Measurements from ENCODE around the gene RPL7A.
"Not testable (repeated sequence)": the region's sequence is repeated elsewhere in the genome, so short reads cannot be mapped to it uniquely, and the experiment has no call there.

Gene RPL7A

DNA sequence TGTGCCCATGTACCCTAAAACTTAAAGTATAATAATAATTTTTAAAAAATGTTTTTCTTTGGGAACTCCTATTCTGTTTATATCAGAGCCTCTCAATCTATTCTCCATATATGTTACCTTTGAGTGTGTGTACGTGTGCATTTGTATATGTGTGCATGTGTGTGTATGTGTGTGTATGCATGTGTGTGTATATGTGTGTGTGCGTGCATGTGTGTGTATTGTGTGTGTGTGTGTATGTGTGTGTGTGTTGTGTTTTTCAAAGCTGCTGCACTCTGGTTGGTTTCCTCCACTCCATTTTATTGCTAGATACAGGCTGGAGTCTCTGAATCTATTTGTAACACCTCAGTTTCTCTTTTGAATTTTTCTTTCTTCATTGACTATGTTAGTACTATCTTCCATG is 32.0 kb upstream of the RPL7A start:
- Histone ChIP-seq H3K9me3 (ENCODE audit: control insufficient read depth, low read depth, low read length) (no peaks in the 10 kb centered on the region), H3K36me3 (ENCODE audit: control insufficient read depth, low read depth, low read length) (no peaks in the 10 kb centered on the region), H3K4me3 (ENCODE audit: low read length) (no peak overlapping the region), H3K27me3 (ENCODE audit: control insufficient read depth, insufficient read depth, low read length) (no peaks in the 10 kb centered on the region), H3K4me1 (ENCODE audit: control insufficient read depth, low read depth, low read length) (no peaks in the 10 kb centered on the region), H3K9ac (ENCODE audit: low read length) (no peak overlapping the region), H3K27ac (ENCODE audit: low read length) (no peak overlapping the region)

DNA sequence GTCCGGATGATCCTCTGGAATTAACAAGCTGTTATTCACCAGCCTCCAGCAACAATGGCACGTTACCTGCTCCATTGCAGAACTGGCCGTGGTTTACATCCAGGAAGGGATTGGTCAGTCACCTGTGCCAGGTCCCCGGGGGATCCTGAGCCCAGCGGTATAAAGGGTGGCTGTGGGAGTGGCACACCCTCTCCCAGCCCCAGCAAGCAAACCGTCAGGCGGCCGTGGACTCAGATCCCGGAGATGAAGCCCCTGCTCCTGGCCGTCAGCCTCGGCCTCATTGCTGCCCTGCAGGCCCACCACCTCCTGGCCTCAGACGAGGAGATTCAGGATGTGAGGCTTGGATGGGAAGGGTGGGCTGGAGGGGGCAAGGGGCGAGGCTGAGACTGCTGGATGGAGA is 30.5 kb upstream of the RPL7A start:
- H3K4me3 ChIP-seq (ENCODE audit: low read length); H3K27me3 ChIP-seq (ENCODE audit: control insufficient read depth, insufficient read depth, low read length): not testable (repeated sequence)

DNA sequence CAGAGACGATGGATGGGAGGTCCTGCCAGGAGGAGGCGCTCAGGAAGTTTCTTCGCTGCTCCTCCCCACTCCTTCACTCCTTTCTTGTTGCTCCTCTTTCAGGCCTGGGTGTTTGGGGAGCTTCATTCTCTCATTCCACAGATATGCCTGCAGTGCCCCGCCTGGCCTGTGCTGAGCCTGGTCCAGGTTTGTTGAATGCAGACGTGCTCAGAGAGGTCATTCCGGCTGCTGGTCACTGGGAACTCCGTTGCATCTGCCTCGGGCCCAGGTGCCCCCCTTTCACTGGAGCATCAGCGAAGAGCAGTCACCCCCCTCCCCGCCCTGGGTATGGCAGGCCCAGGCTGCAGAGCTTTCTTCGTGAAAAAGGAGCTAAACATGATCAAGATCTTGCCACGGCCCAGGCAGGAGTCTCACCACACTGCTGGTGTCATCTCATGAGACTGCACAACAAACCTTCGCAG is 27.6 kb upstream of the RPL7A start:
- H3K4me3 ChIP-seq (ENCODE audit: low read length) = no peak overlapping the region
- no peak overlapping the region for H3K9ac ChIP-seq (ENCODE audit: low read length)
- H3K36me3 ChIP-seq (ENCODE audit: control insufficient read depth, low read depth, low read length) = no peaks in the 10 kb centered on the region
- H3K9me3 ChIP-seq (ENCODE audit: control insufficient read depth, low read depth, low read length) = peaks cover 10% of the 10 kb centered on the region
- H3K27ac ChIP-seq (ENCODE audit: low read length) = no peak overlapping the region
- no peaks in the 10 kb centered on the region for H3K4me1 ChIP-seq (ENCODE audit: control insufficient read depth, low read depth, low read length)
- H3K27me3 ChIP-seq (ENCODE audit: control insufficient read depth, insufficient read depth, low read length) = no peaks in the 10 kb centered on the region

More for the DNA sequence above, 30.5 kb upstream of the RPL7A start:
- H3K36me3 ChIP-seq (ENCODE audit: control insufficient read depth, low read depth, low read length); H3K27ac ChIP-seq (ENCODE audit: low read length); H3K9ac ChIP-seq (ENCODE audit: low read length); H3K9me3 ChIP-seq (ENCODE audit: control insufficient read depth, low read depth, low read length); H3K4me1 ChIP-seq (ENCODE audit: control insufficient read depth, low read depth, low read length): not testable (repeated sequence)

DNA sequence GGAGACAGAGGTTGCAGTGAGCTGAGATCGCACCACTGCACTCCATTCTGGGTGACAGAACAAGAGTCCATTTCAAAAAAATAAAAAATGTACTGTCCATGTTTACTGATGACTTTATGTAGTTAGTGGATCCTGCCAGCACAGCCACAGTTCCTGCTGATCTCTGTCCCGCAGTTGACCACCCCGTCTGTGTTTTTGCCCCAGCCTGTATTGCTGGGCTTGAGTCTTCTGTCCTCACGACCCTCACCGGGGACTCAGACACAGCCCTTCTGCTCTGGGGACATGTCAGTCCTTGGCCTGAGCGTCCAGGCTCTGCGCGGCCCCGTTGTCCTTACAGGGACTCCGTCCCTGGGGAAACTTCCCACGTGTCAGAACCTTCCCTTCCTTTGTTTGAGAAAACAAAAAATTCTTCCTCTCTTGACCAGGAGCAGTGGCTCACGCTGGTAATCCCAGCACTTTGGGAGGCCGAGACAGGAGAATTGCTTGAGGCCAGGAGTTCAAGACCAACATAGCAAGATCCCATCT is 26.5 kb upstream of the RPL7A start:
- Histone ChIP-seq H3K9me3 (ENCODE audit: control insufficient read depth, low read depth, low read length) (peaks cover 10% of the 10 kb centered on the region), H3K27me3 (ENCODE audit: control insufficient read depth, insufficient read depth, low read length) (no peaks in the 10 kb centered on the region), H3K4me1 (ENCODE audit: control insufficient read depth, low read depth, low read length) (no peaks in the 10 kb centered on the region), H3K4me3 (ENCODE audit: low read length) (no peak overlapping the region), H3K9ac (ENCODE audit: low read length) (no peak overlapping the region), H3K36me3 (ENCODE audit: control insufficient read depth, low read depth, low read length) (no peaks in the 10 kb centered on the region), H3K27ac (ENCODE audit: low read length) (no peak overlapping the region)

DNA sequence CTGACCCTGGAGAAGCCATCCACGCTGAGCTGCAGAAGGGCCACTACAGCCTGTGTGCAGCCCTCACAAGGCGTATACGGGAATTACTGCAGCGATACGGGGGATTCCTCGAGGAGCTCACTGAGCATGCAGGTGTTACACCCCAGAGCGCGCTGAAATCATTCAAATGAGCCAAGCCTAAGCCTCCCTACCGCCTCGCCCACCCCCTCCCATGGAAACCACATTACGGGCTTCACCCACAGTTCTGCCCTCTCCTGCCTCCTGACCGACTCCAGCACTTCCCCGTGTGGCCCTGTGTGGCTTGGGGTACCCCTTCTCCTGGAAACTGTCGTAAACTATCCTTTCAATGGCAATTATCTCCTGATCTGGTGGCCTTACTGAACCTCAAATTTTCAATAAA is 25.3 kb upstream of the RPL7A start:
- H3K4me3 ChIP-seq (ENCODE audit: low read length) = no peak overlapping the region
- no peak overlapping the region for H3K27ac ChIP-seq (ENCODE audit: low read length)
- H3K9me3 ChIP-seq (ENCODE audit: control insufficient read depth, low read depth, low read length) = peaks cover 10% of the 10 kb centered on the region
- no peaks in the 10 kb centered on the region for H3K27me3 ChIP-seq (ENCODE audit: control insufficient read depth, insufficient read depth, low read length)
- H3K36me3 ChIP-seq (ENCODE audit: control insufficient read depth, low read depth, low read length) = no peaks in the 10 kb centered on the region
- no peak overlapping the region for H3K9ac ChIP-seq (ENCODE audit: low read length)
- H3K4me1 ChIP-seq (ENCODE audit: control insufficient read depth, low read depth, low read length) = no peaks in the 10 kb centered on the region

DNA sequence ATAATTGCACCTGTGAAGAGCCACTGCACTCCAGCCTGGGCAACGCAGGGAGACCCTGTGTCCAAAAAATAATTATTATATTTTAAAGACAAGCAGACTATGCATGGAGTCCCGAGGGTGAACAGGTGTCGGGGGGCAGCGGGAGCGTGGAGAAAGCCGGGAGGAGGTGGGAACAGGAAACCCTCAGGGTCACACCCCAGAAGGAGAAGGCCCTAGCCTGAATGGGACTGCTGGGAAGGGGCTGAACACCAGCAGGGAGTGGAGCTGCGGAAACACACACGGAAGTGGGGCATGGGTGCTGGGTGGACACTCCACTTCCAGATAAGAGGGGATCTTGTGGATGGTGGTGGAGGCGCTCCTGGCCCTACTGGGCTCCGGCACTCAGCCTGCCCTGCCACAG is 24.8 kb upstream of the RPL7A start:
- H3K27me3 ChIP-seq (ENCODE audit: control insufficient read depth, insufficient read depth, low read length) = no peaks in the 10 kb centered on the region
- H3K4me1 ChIP-seq (ENCODE audit: control insufficient read depth, low read depth, low read length) = no peaks in the 10 kb centered on the region
- H3K9ac ChIP-seq (ENCODE audit: low read length) = no peak overlapping the region
- no peaks in the 10 kb centered on the region for H3K36me3 ChIP-seq (ENCODE audit: control insufficient read depth, low read depth, low read length)
- no peak overlapping the region for H3K27ac ChIP-seq (ENCODE audit: low read length)
- no peak overlapping the region for H3K4me3 ChIP-seq (ENCODE audit: low read length)
- peaks cover 10% of the 10 kb centered on the region for H3K9me3 ChIP-seq (ENCODE audit: control insufficient read depth, low read depth, low read length)

DNA sequence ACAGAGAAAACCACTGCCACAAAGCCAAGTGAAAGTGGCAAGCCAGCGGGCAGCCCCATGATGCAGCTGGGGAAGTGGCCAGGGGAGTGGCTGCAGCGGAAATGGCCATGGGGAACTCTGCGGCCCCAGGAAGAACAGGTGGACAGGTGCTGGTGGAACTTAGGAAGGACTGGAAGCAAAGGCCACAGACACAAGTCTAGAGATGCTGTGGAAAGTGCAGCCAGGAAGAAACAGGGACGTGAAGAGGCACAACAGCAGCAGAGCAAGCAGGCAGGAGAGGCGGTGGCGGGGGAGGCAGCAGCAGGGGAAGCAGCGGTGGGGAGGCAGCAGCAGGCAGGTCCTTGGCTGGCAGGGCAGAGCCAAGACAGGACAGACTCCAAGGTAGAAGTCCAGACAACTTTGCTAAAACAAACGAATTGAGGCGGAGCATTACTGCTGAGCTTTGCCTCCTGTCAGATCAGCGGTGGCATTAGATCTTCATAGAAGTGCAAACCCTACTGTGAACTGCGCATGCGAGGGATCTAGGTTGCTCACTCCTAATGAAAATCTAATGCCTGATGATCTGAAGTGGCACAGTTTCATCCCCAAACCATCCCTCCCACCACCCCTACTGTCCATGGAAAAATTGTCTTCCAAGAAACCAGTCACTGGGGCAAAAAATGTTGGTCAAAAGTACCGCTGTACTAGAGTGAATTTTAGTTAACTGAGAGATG is 23.9 kb upstream of the RPL7A start:
- no peak overlapping the region for H3K9ac ChIP-seq (ENCODE audit: low read length)

DNA sequence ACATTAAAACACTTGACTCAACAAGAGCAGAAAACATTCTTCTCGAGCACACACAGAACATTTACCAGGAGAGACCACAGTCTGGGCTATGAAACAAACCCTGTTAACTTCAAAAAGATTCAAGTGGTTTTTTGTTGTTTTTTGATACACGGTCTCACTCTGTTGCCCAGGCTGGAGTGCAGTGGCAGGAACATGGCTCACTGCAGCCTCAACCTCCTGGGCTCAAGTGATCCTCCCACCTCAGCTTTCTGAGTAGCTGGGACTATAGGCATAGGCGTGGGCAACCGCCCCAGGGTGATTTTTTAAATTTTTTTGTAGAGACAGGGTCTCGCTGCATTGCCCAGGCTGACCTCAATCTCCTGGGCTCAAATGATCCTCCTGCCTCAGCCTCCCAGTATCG is 21.0 kb upstream of the RPL7A start:
- peaks cover 16% of the 10 kb centered on the region for H3K36me3 ChIP-seq (ENCODE audit: control insufficient read depth, low read depth, low read length)
- not testable (repeated sequence) for H3K27me3 ChIP-seq (ENCODE audit: control insufficient read depth, insufficient read depth, low read length); H3K9me3 ChIP-seq (ENCODE audit: control insufficient read depth, low read depth, low read length); H3K9ac ChIP-seq (ENCODE audit: low read length); H3K27ac ChIP-seq (ENCODE audit: low read length); H3K4me1 ChIP-seq (ENCODE audit: control insufficient read depth, low read depth, low read length); H3K4me3 ChIP-seq (ENCODE audit: low read length)

More for the DNA sequence above, 23.9 kb upstream of the RPL7A start:
- H3K4me3 ChIP-seq (ENCODE audit: low read length) = no peak overlapping the region
- peaks cover 10% of the 10 kb centered on the region for H3K9me3 ChIP-seq (ENCODE audit: control insufficient read depth, low read depth, low read length)
- H3K27me3 ChIP-seq (ENCODE audit: control insufficient read depth, insufficient read depth, low read length) = no peaks in the 10 kb centered on the region
- no peaks in the 10 kb centered on the region for H3K4me1 ChIP-seq (ENCODE audit: control insufficient read depth, low read depth, low read length)
- H3K36me3 ChIP-seq (ENCODE audit: control insufficient read depth, low read depth, low read length) = no peaks in the 10 kb centered on the region
- H3K27ac ChIP-seq (ENCODE audit: low read length) = no peak overlapping the region

DNA sequence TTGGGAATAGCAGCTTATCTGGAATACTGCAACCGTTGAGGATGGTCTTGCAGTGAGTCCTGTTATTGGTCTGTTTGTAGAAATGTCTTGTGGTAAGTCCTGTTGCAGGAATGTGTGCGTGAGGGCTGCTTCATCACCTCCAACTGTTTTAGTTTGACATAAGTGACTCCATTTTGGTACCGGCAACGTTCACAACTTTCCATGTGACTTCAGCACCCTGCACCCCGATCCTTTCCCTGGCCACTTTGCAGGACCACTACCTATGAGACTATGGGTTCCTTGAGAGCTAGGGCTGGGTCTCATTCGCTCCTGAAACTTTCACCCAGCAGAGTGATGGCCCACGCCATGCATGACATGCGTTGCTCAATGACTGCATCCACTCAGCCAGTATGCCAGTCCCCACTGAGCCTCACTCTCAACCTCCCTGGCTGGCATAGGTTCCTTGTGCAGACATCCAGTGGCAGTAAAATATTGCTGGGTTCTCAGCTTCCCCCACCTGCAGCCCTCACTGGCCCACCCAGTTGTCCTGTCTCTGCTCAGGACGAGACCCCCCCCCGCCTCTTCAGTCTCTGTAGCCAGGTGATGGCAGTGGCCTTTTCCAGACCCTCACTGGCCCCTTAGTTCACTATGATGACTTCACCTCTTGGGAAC is 20.1 kb upstream of the RPL7A start:
- Histone ChIP-seq H3K9me3 (ENCODE audit: control insufficient read depth, low read depth, low read length) (peaks cover 10% of the 10 kb centered on the region), H3K27ac (ENCODE audit: low read length) (no peak overlapping the region), H3K4me1 (ENCODE audit: control insufficient read depth, low read depth, low read length) (no peaks in the 10 kb centered on the region), H3K9ac (ENCODE audit: low read length) (no peak overlapping the region), H3K27me3 (ENCODE audit: control insufficient read depth, insufficient read depth, low read length) (no peaks in the 10 kb centered on the region), H3K36me3 (ENCODE audit: control insufficient read depth, low read depth, low read length) (peaks cover 26% of the 10 kb centered on the region), H3K4me3 (ENCODE audit: low read length) (no peak overlapping the region)

DNA sequence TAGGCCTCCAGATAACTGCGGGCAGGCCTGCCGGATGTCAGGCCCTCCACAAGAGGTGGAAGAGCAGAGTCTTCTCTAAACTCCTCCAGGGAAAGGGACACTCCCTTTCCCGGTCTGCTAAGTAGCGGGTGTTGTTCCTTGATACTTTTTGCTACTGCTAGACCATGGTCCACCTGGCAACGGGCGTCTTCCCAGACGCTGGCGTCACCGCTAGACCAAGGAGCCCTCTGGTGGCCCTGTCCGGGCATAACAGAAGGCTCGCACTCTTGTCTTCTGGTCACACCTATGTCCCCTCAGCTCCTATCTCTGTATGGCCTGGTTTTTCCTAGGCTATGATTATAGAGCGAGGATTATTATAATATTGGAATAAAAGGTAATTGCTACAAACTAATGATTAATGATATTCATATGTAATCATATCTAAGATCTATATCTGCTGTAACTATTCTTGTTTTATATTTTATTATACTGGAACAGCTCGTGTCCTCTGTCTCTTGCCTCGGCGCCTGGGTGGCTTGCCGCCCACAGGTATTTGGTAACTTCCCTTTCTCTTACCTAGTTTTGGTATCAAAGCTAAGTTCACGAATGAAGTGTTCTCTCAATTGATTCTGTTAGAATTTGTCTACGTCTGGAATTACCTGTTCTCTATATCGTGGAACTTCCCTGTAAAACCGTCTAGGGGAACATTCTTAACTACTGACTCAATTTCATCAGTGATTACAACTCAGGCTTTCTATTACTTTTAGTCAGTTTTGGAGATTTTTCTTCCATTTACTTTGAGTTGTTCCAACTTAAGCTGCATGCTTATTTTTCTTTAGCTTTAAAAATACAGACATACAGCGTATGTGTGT is 18.5 kb upstream of the RPL7A start:
- not testable (repeated sequence) for H3K4me1 ChIP-seq (ENCODE audit: control insufficient read depth, low read depth, low read length); H3K9ac ChIP-seq (ENCODE audit: low read length); H3K27ac ChIP-seq (ENCODE audit: low read length); H3K27me3 ChIP-seq (ENCODE audit: control insufficient read depth, insufficient read depth, low read length); H3K4me3 ChIP-seq (ENCODE audit: low read length); H3K9me3 ChIP-seq (ENCODE audit: control insufficient read depth, low read depth, low read length)
- peaks cover 42% of the 10 kb centered on the region for H3K36me3 ChIP-seq (ENCODE audit: control insufficient read depth, low read depth, low read length)

DNA sequence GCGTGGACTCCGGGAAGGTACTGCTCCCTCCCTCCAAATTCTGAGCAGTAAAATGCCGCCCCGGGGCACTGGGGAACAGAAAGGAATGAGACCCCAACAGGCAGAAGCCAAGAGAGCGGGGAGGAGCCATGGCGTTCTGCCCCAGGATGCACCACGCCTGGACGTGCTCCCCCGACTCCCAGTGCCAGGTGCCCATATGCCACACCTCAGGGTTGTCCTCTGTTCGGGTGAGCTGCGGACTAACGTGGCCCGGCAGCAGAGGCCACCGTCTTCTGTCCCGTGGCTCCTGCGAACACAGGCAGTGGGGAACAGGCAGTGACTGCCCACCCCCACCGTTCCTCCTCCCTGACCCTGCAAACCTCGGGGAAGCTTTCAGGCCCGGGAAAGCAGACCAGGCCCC is 16.8 kb upstream of the RPL7A start:
- no peak overlapping the region for H3K4me3 ChIP-seq (ENCODE audit: low read length)
- H3K9ac ChIP-seq (ENCODE audit: low read length) = no peak overlapping the region
- no peaks in the 10 kb centered on the region for H3K27me3 ChIP-seq (ENCODE audit: control insufficient read depth, insufficient read depth, low read length)
- H3K9me3 ChIP-seq (ENCODE audit: control insufficient read depth, low read depth, low read length) = no peaks in the 10 kb centered on the region
- H3K36me3 ChIP-seq (ENCODE audit: control insufficient read depth, low read depth, low read length) = peaks cover 42% of the 10 kb centered on the region
- H3K27ac ChIP-seq (ENCODE audit: low read length) = no peak overlapping the region
- no peaks in the 10 kb centered on the region for H3K4me1 ChIP-seq (ENCODE audit: control insufficient read depth, low read depth, low read length)
